ENCODE data around the gene R3HDM1.

R3HDM1 gene

DNA sequence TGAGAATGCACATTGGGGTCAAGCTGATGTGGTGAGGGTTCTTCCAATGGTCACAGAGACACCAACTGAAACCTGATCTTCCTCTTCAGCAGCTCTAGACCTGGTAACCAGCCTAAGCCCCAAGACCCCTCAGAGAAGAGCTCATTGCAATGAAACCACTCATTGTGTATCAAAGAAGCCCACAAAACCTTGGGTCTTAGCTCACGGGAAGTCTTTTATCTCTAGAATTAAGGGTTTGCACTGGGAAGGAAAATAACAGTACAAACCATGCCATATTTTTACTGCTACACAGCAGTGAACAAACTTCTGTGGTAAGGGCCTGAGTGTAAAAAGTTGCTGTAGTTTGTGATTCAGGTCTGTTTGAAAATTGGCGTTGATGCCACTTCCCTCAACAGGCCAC is 201.8 kb downstream of the R3HDM1 start:
- no peak for DNase-seq

DNA sequence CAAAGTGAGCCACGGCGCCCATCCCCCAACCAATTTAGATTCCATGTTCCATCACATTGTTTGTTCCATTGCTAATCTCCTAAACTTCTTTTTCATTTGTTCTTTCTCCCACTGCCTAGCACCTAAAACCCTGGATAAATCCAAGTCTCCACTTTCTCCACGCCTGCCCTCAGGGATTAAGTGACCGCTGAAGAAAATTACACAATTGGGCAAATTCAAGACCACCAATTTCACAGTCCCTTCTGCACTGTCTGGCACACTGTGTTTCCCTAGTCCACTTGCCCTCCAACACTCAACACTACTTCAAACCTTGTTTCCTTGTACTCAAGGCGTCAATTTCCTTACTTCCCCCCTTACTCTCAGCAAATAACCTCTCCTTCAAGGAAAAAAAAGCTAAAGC is 205.3 kb downstream of the R3HDM1 start:
- DNase-seq = no peak

DNA sequence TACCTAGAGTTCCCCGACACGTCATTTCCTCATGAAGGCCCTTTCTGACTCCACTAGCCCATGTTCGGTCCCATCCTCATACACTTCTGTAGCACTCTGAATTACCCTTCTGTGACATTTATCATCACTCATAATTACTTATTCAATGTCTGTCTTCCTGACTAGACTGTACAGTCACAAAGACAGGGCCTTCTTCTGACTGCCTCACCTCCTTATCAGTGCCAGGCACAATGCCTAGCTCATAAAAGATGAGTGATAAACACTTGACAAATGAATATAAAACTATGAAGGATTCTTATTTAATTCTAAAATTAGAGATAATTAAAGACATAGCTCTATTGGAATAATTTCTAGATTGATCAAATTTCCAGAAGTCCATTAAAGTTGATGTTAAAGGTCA is 208.9 kb downstream of the R3HDM1 start:
- DNase-seq = no peak

DNA sequence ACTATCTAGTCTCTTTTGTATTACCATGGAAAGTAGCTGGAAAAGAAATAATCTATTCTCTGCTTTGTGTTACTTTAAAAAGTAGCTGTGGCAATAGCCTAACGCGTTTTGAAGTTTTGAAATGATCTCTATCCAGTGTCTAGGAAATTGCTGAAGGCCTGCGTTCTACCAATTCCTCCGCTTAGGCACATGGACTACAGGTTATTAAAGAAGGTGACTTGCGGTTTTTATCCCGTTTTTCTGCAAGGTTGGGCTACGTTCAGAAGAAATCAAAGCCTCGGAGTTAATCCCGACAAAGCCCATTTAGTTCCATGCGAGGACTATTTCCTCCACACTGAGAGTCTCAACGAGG is 209.7 kb downstream of the R3HDM1 start:
- no peak for DNase-seq

DNA sequence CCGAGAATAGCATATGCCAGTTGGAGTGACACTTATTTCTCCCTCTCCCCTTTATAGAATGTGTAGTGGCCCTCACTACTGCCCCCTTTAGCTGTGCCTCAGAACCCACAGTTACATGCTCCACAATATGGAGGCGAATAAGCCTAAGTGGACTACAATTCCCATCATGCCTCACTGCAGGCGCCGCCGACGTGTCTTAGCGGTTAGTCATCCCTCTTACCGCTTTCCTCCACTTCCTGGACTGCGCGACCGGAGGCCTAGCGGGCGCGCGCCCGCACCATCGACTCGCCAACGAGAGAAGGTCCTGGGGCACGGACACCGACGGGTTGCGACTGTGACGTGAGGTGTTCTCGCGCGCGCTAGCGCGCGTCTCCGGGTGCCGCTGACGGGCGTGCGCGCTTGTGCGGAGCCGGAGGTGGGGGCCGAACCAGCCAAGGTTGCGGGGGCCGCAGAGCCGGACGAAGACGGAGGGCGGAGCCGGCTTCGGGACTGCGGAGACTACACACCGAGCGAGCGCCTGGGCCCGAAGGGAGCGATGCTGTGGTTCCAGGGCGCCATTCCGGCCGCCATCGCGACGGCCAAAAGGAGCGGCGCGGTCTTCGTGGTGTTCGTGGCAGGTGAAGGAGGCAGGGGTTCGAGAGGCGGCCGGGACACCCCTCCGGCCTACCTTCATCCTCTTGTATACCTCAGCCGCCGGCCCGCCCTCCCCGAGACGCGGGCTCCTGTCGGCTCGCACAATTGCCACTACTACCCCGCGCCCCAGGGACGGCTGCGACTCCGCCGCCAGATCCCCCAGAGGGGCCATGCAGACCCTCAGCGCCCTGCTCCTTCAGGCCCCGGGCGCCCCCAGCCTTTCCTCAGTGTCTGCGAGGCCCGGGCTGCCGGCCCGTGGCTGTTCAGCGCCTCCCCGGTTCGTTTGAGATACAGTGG is 210.4 kb downstream of the R3HDM1 start, which contains the start of gene UBXN4:
Gene UBXN4, plus strand, starts transcription at position 461 of the 930 bp plus-strand sequence. Its CDS starts 75 bp downstream, at position 536.
- peak; percentile 98 for DNase-seq

DNA sequence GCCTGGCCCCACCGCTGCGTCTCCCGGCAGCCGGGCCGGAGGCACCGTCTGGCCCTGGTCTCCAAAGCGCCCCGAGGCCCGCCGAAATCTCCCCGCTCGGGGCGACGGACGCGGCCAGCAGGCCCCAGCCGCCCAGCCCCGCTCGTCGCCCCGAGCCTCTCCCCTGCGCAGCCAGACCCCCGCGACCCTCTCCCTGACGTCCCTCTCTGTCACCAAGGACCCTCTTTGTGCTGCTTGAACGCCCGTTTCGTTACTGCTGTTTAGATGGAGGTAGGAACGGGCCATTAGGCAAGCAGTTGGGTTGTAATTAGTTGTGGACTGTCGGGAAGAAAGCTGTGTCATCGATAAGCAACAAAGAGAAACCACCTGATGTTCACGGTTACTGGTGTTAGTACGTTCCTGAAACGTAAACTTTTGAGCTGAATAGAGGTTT is 211.1 kb downstream of the R3HDM1 start:
- peak; percentile 61 for DNase-seq

DNA sequence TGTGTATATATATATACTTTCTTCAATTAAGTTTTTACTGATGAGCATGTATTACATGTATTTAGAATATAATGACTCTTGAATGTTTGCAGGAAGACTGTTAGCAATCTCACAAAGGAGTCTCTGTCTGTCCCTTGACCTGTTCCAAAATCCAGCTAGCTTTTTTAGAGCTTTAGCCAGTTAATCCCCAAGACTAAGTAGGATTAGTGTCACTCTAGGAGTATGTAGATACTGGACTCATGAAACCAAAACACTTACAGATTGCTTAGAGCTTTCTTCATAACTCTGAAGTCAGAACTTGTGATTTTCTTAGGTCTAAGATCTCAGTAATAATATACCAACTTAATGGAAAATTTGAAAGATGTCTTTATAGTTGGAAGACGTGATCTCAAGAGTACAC is 212.6 kb downstream of the R3HDM1 start:
- DNase-seq = no peak

DNA sequence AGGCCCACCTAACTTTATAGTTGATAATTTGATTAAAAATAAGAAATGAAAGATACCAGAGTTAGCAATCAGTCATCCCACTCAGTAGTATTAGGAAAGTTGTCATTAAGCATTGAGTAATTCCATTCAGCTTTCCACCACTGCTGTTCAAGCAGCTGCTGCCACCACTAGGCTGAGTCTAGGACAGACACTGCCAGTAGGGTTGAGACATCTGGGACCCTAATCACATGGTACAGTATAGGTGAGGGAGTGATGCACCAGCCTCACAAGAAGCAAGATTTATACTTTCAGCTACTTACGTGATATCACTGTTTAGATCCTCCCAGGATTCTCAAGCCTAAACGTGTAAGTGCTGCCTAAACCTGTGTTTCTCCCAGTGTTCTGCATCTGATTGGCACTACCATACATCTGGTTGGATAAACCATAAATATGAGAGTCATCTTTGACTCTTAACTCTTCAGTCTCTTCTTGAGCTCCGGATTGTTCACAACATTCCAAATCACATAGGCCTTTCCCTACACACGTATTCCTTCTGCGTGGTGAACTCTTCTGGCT is 213.6 kb downstream of the R3HDM1 start:
- DNase-seq = peak; percentile 9

DNA sequence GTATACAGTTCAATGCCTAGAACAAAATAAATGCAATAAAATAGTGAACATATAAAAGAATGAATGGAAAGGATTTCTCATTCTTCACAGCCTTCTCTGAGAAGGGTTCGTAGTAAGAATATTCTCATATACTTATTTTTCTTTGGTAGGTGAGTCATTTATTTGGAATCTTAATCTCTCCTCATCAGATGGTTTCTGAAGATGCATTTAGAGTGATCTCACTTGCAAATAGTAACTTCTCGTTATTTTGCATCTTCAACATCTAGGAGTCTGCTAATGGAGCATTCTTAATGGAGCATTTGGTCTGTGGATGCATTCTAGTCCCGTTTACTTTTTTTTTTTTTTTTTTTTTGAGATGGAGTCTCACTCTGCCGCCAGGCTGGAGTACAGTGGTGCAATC is 214.3 kb downstream of the R3HDM1 start:
- no peak for DNase-seq

DNA sequence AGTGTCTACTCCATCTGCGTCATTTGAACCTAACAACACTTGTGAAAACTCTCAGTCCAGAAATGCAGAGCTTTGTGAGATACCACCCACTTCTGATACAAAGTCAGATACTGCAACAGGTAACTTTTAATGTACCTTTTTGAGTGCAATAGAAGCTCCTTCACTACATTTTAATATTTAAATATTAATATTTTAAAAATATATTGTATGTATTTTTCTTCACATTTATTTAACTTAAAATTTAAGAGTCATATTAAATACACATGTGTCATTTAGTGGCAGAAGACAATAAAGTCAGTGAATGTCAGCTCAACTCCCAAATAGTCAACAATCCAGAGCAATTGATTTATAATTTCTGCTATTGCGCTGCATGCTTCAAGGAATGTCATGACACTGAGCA is 224.3 kb downstream of the R3HDM1 start:
- DNase-seq = no peak

DNA sequence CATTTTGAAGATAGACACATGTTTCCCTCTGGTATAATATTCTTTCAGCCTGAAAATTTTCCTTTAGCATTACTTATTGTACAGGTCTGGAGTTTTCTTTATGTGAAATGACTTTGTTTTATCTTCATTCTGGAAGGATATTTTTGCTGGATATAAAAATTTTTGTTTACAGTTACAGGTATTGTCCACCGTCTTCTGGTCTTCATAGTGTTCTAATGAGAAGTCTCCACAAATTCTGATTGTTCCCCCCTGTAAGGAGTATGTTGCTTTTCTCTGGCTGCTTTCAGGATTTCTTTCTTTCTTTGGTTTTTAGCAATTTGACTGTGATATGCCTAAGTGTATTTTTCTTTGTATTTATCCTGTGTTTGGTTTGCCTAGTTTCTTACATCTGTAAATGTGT is 225.4 kb downstream of the R3HDM1 start:
- no peak for DNase-seq

DNA sequence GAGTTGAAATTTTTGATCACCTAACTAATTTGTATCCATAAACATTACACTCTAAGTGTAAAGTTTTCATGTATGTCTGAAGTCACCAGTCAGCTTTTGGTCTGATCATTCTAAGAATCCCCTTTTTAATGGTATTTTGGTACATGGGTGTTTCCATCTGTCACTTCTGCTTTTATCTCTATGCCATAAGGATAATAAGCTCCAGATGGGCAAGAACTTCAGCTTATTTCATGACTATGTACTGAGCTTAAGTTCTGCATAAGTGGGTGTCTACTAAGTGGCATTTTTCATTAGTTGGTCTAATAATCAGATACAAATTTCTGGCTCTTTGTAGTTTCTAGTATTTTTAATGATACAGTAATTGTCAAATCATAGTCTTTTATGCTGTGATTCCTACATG is 230.7 kb downstream of the R3HDM1 start:
- DNase-seq = no peak

DNA sequence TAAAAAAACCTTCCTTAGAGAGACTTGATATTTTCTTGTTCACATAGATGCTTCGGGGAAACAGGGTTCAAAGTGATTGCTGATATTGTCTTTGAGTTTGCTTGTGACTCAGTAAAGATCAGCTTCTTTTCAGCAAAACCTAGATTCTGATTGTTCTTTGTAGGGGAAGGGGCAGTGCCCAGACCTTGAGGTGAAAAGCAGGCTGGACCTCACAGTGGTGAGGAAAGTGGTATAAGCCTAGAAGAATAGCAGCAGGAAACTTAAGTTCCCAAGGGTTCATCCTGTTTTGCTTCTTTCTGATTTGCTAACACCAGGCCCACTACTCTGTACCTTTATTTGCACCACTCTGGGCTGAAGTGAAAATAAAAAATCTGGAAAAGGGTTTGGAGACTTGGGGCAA is 231.2 kb downstream of the R3HDM1 start:
- DNase-seq = no peak

DNA sequence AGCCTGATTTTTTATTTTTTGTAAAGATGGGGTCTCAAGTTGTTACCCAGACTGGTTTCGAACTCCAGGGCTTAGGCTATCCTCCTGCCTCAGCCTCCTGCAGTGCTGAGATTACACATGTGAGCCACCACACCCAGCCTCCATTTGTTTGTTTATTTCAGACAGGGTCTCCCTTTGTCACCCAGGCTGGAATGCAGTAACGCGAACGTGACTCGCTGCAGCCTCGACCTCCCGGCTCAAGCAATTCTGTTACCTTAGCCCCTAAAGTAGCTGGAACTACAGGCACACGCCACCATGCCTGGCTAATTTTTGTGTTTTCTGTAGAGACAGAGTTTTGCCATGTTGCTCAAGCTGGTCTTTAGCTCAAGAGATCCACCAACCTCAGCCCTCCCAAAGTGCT is 237.6 kb downstream of the R3HDM1 start:
- DNase-seq = no peak

DNA sequence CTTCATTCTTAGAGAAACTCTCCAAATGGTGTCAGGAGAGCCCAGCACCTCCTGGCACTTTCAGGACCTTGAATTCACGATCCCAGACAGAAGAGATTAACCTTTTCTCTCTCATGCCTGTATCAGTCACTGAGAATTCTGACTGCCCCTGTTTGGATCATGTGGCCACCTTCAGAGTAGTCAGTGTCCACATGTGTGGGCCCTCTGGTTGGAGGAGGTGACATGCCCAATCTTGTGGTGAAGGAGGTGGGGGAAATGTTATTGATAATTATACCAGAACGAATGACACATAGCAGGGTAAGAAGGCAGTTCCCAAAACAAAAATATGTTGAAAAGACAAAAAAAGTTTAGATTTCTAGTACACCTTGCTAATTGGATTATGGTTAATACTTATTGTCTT is 242.0 kb downstream of the R3HDM1 start:
- no peak for DNase-seq

DNA sequence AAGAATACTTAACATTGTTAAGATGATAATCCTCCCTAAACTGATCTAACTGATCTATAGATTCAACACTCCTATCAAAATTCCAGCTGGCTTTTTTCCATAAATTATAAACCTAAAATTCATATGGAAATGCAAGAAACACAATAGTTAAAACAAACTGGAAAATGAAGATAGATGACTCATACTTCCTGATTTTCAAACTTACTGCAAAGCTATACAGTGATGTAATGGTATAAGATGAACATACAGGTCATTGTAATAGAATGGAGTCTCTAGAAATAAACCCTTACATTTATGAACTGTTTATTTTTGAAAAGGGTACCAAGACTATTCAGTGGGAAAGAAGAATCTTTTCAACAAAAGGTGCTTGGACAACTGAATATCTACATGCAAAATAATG is 242.6 kb downstream of the R3HDM1 start:
- DNase-seq = no peak

Data from RPMI8226 (cell line).